ENCODE measurements around the gene GIGYF2.

The GIGYF2 gene

GRCh38 chr2:232861353-232861752 is 164.2 kb downstream of the GIGYF2 start:
- no peak for DNase-seq (ENCODE audit: low read depth in 2 of 2)

GRCh38 chr2:232863996-232864395 is 166.9 kb downstream of the GIGYF2 start:
- no peak for DNase-seq (ENCODE audit: low read depth in 2 of 2)

DNA sequence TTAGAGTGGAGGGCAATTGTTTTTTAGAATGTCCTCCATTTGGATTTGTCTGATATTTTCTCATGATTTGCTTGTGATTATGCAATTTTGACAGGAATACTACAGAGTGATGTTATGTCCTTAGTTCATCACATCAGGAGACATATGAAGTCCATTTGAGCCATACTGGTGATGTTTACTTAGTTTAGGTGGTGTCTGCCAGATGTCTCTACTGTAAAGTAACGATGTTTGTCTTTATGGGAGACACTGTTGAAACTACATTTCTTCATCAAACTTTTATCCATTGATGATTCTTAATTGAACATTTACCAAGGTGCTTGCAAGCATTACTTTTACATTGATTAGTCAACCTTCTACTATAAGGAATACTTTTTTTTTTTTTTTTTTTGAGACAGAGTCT is 168.0 kb downstream of the GIGYF2 start:
- no peak for DNase-seq (ENCODE audit: low read depth in 2 of 2)

- DNase-seq (ENCODE audit: low read depth in 2 of 2) = no peak
These were observed 169.0 kb downstream of the GIGYF2 start for GRCh38 chr2:232866104-232866503.

DNA sequence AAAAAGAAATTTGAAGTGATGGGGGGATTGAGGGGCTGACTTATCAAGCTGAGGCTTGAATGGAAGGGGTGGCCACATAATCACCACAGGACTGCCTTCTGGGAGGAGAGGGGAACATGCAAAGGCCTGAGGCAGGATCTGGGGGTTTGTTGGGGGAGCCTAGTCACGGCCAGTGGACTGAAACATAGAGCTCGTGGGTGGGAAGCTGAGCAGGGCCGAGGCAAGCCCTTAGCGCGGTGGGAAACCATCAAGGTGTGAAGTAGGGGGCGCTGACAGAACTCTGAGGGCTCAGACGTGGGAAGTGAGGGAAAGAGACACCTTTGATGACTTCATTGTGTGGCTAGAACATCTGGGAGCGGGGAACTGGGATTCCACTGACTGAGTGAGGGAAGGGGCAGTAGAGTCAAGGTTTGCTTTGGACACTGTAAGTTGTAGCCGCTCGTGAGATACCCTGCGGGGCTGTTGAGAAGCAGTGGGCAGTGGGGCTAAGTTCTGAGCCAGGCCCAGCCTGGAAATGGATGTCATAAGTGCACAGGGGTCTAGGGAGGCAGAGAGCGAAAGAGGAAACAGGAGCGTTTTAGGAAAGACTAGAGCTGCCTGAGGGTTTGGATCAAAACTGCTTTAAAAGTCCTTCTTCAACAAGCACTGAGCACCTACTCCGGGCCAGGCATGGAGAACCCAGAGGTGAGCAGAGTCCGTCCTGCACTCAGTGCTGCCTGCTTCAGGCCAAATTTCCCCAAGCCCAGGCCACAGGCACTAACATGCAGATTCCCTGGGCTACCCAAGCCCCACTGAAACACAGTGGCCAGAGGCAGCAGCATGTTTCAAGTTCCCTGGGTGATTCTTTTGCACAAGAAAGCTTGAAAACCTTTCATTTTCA is 172.2 kb downstream of the GIGYF2 start:
- no peak for DNase-seq (ENCODE audit: low read depth in 2 of 2)

DNA sequence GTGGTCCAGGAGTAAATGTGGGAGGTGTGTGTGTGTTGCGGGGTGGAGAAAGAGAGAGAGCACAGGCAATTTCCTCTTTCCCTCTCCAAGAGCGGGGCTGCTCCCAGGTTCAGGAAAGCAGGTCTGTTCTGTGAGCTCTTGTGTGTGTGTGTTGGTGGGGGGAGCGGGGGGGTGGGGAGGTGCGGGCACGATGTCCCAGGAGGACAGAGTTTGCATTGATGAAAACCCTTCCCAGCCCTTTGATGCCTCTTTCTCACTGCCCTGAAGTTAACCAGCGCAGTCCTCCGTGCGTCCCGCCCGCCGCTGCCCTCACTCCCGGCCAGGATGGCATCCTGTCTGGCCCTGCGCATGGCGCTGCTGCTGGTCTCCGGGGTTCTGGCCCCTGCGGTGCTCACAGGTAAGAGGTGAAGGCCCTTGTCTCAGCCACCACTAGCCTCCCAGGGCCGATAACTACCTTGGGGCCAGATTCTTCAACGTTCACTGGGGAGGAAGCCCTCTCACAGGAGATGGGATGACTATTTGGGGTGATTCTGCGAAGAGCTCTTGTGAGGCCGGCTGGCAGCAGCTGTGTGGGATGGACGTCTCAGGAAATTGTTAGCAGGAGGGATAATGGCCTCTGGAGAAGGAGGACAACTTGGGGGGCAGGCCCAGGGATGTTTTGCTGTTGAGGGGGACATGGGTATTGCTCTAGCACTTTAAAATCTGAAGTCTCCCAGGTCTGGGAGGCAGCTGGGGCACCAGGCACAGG is 173.1 kb downstream of the GIGYF2 start, which contains the start of gene SNORC:
Gene SNORC (plus strand): TSS at position 247 of the 748 bp plus-strand sequence. CDS start 78 bp downstream, at position 325.
- DNase-seq (ENCODE audit: low read depth in 2 of 2) = no peak

- DNase-seq (ENCODE audit: low read depth in 2 of 2) = no peak
These were observed 173.7 kb downstream of the GIGYF2 start for GRCh38 chr2:232870766-232871371.

DNA sequence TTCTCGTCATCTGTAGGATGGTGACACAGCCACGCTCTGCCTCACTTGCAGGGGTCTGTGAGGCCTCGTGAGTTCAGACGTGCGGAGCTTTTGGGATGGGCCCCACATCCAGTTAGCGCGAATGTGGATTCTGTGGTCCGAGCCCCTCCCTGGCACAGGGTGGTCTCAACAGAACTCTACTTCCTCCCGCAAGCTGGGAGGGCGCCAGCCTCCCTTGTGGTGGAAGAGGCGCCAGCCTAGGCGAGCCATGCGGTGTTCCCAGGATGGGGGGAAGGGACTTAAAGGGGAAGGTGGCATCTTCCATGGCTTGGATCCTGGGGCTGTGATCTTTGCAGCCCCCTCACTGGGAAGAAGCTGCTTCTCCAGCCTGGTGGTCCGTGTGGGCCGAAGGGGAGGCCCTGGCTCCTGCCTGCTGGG is 174.3 kb downstream of the GIGYF2 start:
- DNase-seq (ENCODE audit: low read depth in 2 of 2) = no peak

DNA sequence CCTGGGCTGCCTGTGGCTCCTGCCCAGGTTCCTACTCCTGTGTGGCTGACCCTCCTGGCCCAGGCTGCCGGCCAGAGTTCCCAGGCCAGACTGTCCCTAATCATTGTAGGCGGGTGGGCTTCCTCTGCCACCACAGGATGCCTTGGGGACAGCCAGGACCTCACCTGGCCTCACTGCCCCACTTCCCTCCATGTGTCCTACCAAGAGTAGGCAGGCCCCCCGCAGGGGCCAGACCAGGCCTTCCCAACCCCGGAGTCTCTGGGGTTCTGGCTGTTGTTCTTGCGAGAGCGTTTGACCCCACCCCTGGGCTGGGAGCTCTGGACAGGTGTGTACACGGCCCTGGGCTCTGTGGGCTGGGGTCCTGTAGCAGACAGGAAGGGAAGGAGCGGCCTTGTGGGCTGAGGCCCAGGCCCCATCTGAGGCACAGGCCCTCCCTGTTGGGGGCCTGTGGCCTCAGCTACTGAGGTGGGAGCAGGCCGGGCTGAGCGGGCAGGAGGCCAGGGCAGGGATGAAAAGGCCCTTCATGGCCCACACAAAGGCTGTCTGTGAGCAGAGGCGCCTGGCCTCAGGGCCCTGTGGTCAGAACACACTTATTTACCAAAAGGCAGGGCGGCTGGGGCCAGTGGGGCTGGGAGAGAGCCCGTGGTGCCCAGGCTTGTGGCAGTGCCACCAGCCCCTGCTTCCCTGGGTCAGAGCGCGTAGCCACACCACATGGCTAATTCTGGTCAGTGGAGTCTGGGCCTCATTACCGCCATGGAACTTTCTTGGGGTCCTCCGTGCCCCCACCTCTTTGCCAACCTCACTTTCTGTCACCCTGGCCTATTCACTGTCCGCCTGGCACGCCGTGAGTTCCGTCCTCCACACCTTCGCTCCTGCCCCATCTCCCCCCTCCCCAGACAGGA is 175.0 kb downstream of the GIGYF2 start:
- DNase-seq (ENCODE audit: low read depth in 2 of 2) = no peak

DNA sequence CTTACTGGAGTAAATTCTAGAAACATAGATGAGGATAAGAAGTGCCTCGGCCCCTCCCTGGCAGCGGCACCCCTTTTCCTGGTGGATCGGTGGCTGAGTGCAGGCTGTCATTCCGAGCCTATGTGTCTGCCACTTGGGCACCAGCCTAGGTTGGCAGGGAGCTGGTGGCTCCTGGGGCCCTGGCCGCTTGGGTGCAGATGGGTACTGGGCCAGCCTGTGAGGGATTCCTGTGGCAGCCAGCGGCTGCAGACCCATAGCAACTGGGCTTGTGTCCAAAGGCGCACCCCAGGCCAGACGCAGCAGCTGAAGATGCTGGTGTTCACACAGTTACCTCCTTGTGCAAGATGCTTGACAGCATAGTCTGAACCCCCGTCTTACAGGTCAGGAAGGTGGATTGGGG is 175.7 kb downstream of the GIGYF2 start:
- no peak for DNase-seq (ENCODE audit: low read depth in 2 of 2)

DNA sequence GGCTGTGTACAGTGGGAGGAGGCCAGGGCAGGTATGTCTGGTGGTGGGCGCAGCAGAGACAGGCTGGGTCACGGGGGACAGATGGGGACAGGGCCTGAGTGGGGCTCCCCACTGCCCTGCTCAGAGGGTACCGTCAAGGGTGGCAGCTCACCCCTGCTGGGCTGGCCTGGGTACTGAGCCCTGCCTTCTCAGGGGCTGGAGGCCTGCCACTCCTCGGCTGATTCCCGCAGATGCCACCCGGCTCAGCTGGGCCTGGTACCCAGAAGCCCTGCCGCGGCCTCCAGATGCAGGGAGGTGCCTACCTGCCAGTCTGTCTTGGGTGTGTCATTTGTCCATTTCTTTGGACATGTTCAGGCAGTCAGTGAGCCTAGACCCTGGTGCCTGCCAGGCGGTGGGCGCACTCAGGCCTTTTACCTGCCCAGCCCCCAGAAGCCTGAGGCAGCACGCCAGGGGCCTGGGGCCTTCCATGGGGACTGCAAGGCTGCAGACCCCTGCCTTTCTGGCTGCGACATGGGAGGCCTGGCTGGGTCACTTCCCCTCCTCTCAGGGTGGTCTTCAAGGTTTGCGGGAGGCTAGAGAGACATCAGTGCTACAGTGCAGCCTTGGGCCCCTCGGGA is 176.3 kb downstream of the GIGYF2 start:
- no peak for DNase-seq (ENCODE audit: low read depth in 2 of 2)

- no peak for DNase-seq (ENCODE audit: low read depth in 2 of 2)
These were observed 176.9 kb downstream of the GIGYF2 start for GRCh38 chr2:232873909-232874641.

GRCh38 chr2:232874677-232875223 is 177.6 kb downstream of the GIGYF2 start:
- DNase-seq (ENCODE audit: low read depth in 2 of 2) = no peak

- no peak for DNase-seq (ENCODE audit: low read depth in 2 of 2)
These were observed 178.4 kb downstream of the GIGYF2 start for GRCh38 chr2:232875256-232876121.

DNA sequence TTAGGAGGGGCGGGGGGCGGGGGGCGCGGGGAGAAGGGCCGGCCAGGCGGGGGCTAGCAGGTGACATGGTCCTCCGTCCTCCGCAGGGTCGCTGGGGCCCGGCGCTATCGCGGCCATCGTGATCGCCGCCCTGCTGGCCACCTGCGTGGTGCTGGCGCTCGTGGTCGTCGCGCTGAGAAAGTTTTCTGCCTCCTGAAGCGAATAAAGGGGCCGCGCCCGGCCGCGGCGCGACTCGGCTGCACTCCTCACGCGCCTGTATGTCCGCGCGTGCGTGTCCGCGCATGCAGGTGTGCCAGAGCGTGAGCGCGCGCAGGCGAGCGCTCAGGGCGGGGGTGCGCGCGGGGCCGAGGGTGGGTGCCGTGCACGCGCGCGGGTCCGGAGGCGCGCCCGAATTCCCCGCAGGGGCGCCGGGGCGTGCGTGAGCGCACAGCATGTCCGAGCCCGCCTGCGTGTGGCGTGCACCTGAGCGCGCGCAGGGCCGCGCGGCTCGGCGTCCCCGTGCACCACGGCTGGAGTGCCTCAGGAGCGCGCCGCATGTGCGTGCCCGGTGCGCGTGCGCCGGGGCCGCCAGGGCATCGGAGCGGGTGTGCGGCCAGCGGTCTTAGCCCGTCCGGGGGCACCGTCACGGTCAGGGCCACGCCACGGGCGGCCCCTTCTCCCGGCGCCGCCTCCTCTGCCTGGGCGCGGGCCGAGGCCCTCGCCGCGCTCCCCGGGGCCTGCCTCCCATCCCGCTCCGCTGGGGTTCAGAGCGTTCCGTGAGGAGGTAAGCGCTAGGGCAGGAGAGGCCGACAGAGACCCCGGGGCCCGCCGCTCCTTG is 179.2 kb downstream of the GIGYF2 start:
- DNase-seq (ENCODE audit: low read depth in 2 of 2) = no peak

DNA sequence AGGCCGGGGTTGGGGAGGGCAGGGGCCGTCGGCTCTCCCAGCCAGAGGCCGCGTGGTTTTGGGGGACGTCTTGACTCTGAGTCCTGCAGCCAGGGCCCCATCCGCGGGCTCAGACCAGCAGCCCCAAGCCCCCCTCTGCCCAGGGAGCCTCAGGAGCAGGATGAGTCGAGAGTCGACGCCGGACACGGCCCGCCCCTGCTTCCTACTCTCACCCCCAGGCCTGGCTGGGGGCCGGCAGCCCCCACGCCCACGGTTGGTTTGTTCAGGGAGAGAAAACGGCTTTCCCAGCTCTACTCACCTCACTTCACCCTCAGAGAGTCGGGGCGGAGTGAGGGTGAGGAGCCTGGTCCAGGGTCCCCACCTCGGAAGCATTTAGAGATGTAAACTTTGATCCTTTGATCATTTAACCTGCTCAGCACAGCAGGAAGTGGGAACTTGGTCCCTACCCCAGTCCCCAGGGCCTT is 179.9 kb downstream of the GIGYF2 start:
- DNase-seq (ENCODE audit: low read depth in 2 of 2) = no peak

GRCh38 chr2:232877940-232878511 is 180.9 kb downstream of the GIGYF2 start:
- DNase-seq (ENCODE audit: low read depth in 2 of 2) = no peak
